ENCODE data around the gene TRIO.

- TF ChIP-seq CTCF (IDR thresholded peaks at IDR 0.05; ENCODE audit: borderline replicate concordance, extremely low read depth, low read length, poor library complexity, severe bottlenecking) (no peak), EZH2 (IDR thresholded peaks at IDR 0.05; ENCODE audit: borderline replicate concordance, low read depth, low read length, severe bottlenecking) (no peak)
Observed at GRCh38 chr5:14489643-14490042, 346.5 kb downstream of the TRIO start.
